HFFc6 (cell line): ENCODE measurements around the gene ANKH. TPM values are rescaled to one million over a fixed set of nuclear protein-coding genes. Genes with fewer than 3 reads are reported as not detected.

Experiments
- DNase-seq: peaks from one replicate; pipeline ENCODE4 v3.0.0-alpha.2; 2018
- H3K27ac Mint-ChIP-seq: 2 replicates; pipeline ENCODE4 v1.8.0; 2020; ENCODE audit warnings: mild to moderate bottlenecking, mixed read lengths
- H3K27me3 Mint-ChIP-seq: 2 replicates; pipeline ENCODE4 v1.8.0; 2021; ENCODE audit warnings: mild to moderate bottlenecking, moderate library complexity, mixed read lengths; ENCODE audit not compliant: insufficient read depth
- H3K36me3 Mint-ChIP-seq: 2 replicates; pipeline ENCODE4 v1.8.0; 2021; ENCODE audit warnings: low read depth, mixed read lengths
- H3K4me1 Mint-ChIP-seq: 2 replicates; pipeline ENCODE4 v1.8.0; 2020; ENCODE audit warnings: low read depth, mixed read lengths
- H3K4me3 Mint-ChIP-seq: 2 replicates; pipeline ENCODE4 v1.8.0; 2020; ENCODE audit warnings: mild to moderate bottlenecking, moderate library complexity, mixed read lengths
- H3K9me3 Mint-ChIP-seq: 2 replicates; pipeline ENCODE4 v1.8.0; 2020; ENCODE audit warnings: mild to moderate bottlenecking, mixed read lengths
- total RNA-seq, 6 experiments: library from RNA; stranded (reverse); fragmentation: NEBNext Ultra II Directional; extraction: Animal tissue kit (Norgen Biotek cat#: 25700); gene quantifications; 2 replicates in 1 of 6; 3 replicates in 5 of 6; pipeline ENCODE4 v1.2.3, GENCODE V29; 2021
- TF ChIP-seq, protein P1 (sequence below): fragments of 200-600 bp; sonication (generic); IDR thresholded peaks from 2 replicates; pipeline ENCODE4 v1.5.0; 2021; ENCODE audit warnings: antibody characterized with exemption, mild to moderate bottlenecking

ANKH gene
- total RNA-seq, 6 experiments from 2014 or later = 32.5 to 35.7 (median 33.0) TPM

DNA sequence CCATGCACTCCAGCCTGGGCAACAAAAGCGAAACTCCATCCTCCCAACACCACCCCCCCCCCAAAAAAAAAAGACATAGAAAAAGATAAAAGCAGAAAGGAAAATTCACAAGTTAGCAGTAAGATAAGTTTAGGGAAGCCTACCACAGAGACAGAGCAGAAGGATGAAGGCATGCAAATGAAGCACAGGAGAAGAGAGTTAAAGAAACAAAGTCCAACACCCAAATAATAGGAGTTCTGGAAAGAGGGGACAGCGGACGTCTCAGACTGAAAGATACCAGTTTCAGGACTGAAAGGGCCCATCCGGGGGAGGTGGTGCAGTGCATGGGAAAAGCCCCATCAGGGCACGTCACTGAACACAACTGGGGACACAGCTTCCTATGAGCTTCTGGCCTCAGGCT, 152.8 kb downstream of the ANKH start:
- Mint-ChIP-seq H3K4me1 (peaks cover 42% of the 10 kb centered on the region), H3K36me3 (peaks cover 55% of the 10 kb centered on the region), H3K27ac (no peak overlapping the region), H3K4me3 (no peak overlapping the region), H3K27me3 (peaks cover 3% of the 10 kb centered on the region; the same call in 1 of the 2 replicates), H3K9me3 (no peaks in the 10 kb centered on the region; the same call in 1 of the 2 replicates)
- no peak for DNase-seq
- TF ChIP-seq, protein P1, sequence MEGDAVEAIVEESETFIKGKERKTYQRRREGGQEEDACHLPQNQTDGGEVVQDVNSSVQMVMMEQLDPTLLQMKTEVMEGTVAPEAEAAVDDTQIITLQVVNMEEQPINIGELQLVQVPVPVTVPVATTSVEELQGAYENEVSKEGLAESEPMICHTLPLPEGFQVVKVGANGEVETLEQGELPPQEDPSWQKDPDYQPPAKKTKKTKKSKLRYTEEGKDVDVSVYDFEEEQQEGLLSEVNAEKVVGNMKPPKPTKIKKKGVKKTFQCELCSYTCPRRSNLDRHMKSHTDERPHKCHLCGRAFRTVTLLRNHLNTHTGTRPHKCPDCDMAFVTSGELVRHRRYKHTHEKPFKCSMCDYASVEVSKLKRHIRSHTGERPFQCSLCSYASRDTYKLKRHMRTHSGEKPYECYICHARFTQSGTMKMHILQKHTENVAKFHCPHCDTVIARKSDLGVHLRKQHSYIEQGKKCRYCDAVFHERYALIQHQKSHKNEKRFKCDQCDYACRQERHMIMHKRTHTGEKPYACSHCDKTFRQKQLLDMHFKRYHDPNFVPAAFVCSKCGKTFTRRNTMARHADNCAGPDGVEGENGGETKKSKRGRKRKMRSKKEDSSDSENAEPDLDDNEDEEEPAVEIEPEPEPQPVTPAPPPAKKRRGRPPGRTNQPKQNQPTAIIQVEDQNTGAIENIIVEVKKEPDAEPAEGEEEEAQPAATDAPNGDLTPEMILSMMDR = no peak

DNA sequence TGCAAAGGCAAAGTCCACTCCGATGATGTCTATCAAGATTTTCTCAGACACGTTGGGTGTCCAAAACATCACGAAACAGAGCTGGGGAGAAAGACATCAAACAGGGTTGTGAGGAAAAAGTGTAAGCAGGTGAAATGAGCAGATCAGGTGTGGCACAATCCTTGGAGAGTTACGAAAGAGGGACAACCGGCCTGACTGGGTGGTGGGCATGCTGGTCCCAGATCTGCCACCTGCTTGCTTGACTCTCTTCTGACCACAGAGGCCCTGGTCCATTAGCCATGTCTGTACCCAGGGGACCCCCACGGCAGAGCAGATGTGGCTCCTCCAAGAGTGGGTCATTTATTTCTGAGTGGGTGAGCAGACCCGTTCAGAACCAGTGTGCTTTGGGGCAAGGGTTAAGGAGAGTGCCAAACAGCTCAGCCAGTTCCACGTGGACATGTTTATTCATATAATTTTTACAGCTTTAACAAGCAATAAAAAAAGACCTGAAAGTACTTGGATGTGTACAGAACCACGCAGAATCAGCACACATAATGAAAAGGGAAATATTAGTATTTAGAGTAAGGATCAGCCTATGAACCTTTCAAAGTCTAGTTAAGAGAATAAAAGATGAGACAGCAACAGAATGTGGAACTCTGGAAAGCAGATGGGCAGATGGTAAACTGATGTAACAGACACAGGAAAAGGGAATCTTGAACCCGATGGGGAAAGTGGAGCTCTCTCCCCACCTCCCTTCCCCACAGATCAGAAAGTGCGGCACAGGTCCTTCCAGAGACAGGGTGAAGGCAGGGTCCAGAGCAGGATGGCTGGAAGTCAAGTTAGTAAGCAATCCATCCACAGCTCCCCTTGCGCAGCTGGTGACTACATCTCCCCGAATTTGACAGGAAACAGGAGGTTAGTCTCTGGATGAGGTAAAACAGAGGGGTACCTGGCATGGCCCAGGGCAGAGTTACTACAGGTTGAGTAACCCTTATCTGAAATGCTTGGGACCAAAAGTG, 154.5 kb downstream of the ANKH start:
- no peak for DNase-seq
- Mint-ChIP-seq H3K9me3 (no peaks in the 10 kb centered on the region), H3K27ac (peak overlapping the region; percentile 12), H3K4me1 (peaks cover 33% of the 10 kb centered on the region), H3K4me3 (no peak overlapping the region), H3K36me3 (peaks cover 46% of the 10 kb centered on the region), H3K27me3 (0 out of 2 replicates have a peak, but pooled peaks cover 2% of the 10 kb centered on the region)
- TF ChIP-seq, protein P1 = no peak

DNA sequence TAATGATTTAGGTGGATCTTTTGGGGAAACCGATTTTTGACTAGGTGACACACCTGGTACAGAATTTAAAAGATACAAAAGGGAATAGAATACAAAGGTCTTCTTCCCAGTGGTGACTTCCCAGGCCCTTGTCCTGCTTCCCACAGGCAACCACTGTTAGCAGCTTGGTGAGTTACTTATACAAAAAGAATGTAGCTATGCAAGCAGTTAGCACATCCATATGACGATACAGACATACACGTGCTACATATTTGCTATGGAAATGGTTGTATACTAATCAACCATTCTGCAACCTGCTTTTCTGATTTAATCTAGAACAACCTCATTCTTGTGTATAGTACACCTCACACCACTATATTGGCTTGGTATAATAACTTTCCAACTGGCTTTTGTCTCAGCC, 156.1 kb downstream of the ANKH start:
- Mint-ChIP-seq H3K4me3 (no peak overlapping the region), H3K27me3 (peaks cover 4% of the 10 kb centered on the region; the same call in 1 of the 2 replicates), H3K27ac (no peak overlapping the region), H3K4me1 (peaks cover 19% of the 10 kb centered on the region), H3K36me3 (peaks cover 50% of the 10 kb centered on the region), H3K9me3 (no peaks in the 10 kb centered on the region)
- TF ChIP-seq, protein P1 = no peak
- DNase-seq = no peak

DNA sequence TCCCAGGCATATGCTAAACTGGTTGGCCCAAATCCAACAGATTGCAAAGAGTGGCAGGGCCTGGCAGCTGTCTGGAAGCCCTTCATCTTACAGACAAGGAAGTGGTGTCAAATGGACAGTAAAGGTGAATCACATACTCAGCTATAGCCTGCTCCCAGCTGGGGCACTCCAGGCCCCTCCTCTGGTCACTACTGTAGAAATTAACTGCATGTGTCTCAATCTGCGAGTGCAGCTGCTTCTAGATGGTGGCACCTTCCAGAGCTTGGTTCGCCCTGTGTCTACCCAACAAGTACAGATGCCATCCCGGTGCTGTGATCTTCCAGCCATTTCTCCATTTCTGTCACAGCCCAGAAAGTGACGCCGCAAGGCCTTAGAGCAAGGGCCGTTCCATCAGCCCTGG, 156.9 kb downstream of the ANKH start:
- Mint-ChIP-seq H3K4me3 (no peak overlapping the region), H3K36me3 (peaks cover 56% of the 10 kb centered on the region), H3K27me3 (peaks cover 4% of the 10 kb centered on the region; the same call in 1 of the 2 replicates), H3K4me1 (peaks cover 12% of the 10 kb centered on the region), H3K27ac (no peak overlapping the region), H3K9me3 (no peaks in the 10 kb centered on the region)
- TF ChIP-seq, protein P1 = no peak
- DNase-seq = no peak

DNA sequence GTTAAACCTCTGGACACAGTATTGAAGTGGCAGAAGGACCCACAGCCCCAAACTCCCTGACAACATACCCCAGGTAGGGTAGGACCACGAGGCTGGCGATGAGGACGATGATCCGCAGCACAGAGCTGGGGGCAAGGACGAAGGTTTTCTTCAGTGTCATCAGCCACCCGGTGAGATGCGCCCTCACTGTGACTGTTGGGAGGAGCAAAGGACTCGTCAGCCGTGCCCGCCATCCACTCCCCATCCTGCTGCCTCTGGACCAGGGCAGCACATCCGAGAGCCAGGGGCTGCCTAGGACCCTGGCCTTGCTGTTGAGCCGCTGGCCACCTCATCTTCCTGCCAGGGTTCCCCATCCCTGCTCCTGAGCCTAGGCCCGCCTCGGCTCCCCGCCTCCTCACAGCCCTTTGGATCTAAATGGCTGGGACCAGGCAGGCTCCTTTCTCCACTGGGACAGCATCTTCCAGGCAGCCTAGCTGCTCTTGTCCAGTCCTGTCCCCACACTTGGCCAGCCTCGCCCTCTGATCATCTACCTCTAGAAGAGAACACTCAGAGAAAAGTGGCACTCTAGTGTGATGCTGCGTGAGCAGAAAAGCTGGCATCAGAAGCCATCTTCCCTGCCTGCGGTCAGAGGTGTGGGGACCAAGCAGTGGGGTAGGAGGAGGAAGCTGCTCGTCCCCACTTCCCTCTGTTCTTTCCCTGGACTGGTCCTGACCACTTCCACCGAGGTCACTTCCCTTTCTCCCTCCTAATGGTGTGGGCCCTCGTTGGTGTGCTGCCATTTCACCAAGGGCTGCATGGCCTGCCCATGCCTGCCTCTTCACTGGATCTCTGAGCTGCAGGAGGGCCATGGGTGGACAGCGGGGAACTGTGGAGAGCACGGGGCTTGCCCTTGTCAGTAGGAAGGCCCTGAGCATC, 157.8 kb downstream of the ANKH start:
- Mint-ChIP-seq H3K27ac (peak overlapping the region; percentile 16; the same call in 1 of the 2 replicates), H3K27me3 (peaks cover 4% of the 10 kb centered on the region; the same call in 1 of the 2 replicates), H3K9me3 (no peaks in the 10 kb centered on the region), H3K4me1 (peaks cover 2% of the 10 kb centered on the region; the same call in 1 of the 2 replicates), H3K4me3 (no peak overlapping the region), H3K36me3 (peaks cover 61% of the 10 kb centered on the region)
- TF ChIP-seq, protein P1 = no peak
- no peak for DNase-seq
